Lung microvascular endothelial cell (primary cell): ENCODE results near the gene BTBD9. TPM values are rescaled to one million over a fixed set of nuclear protein-coding genes. Genes with fewer than 3 reads are reported as not detected.
"Not testable (repeated sequence)": the region's sequence is repeated elsewhere in the genome, so short reads cannot be mapped to it uniquely, and the experiment has no call there.

ENCODE experiments used
- DNase-seq, 2 donors: peaks; one replicate each; pipeline versions ENCODE4 v3.0.0 to v3.0.0-alpha.2; 2010; ENCODE audit warnings: low read depth in 2 of 2
- total RNA-seq: library from RNA; depleted of rRNA; stranded (reverse); fragments of >200 nt; gene quantifications from 2 replicates; pipeline ENCODE4 v1.2.1, GENCODE V29; 2014

The BTBD9 gene
- total RNA-seq, 1 donor from 2014 or later = 7.1 TPM

GRCh38 chr6:38150681-38151296 lies 488.9 kb downstream of the BTBD9 start:
- DNase-seq = no peak

DNA sequence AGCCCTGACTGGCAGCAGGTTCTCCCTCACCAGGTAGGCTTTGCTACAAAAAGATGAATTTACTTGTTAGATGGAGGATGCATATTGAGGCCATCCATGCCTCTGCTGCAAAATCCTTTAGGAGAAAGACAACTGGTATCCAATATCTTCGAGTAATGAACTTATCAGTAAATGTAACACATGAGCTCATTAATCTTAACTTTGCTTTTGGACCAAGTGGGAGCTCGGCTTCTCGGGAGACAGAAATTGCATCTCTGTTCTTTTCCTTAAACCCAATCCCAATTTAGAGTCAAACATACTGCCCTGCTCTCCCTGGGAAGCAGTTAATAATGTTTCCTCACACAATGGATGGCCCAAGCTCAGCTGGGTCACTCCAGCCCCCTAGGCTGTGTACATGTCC lies 489.7 kb downstream of the BTBD9 start:
- no peak for DNase-seq

DNA sequence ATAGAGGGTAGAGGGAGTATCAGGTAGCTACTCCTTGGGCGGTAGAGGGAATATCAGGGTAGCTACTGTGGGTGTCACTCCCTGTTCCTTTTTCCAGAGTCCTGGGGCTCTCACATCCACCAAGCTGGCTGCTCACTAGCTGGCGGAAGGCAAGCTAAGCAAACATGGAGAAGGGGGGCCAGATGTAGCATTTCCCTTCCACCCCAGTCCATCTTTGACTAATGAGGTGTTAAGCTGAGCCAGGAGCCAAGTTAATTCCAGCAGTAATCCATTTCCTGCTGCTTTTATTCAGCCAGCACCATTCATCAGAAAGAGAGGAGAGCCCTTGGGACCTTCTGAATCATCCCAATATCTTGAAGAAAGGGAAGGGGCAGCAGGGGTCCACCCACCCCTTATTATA lies 490.2 kb downstream of the BTBD9 start:
- DNase-seq = peak; percentile 36 to 60

- peak in 1 of 2 donors; percentile 79 for DNase-seq
These were observed 491.1 kb downstream of the BTBD9 start for GRCh38 chr6:38148606-38149005.

DNA sequence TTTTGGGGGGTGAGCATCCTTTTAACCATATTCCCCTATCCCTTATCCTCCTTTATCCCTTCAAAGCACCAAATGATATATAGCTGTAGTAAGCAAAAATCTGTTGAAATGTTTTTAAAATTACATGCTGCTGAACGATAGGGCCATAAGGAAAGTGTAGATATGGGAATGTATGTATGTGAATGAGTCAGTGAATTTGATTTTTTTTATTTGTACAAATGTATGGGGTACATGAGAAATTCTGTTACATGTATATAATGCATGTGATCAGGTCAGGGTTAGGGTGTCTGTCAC lies 493.0 kb downstream of the BTBD9 start:
- no peak for DNase-seq

GRCh38 chr6:38146021-38146733 lies 493.6 kb downstream of the BTBD9 start:
- DNase-seq = no peak

DNA sequence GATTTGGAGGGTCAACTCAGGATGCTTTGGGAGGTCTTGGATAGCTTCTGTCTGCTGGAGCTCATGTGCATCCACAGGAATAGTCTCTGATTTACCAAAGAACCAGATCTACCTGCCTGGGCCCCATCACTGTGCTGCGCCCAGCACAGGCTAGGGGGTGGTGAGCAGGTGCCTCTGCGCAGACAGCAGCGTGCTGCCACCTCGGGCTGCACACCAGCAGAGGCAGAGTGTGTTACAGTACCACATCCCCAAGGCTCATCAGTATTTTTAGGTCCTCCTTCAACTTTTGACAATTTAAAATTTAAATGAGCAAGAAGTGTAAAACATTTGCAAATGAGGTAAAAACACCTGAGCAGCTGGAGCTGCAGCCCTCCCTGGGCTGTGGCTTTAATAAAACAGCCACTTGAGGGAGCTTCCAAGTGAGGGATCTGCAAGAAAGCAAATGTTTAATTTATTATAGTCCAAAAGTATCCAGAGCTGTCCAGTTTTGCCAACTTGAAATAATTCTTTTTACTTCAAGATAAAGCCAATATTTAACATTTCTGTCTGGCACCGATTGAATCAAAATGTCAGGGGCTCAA lies 495.3 kb downstream of the BTBD9 start:
- no peak for DNase-seq

- no peak for DNase-seq
These were observed 496.3 kb downstream of the BTBD9 start for GRCh38 chr6:38143191-38144150.

GRCh38 chr6:38142178-38142902 lies 497.4 kb downstream of the BTBD9 start:
- DNase-seq = no peak

- no peak for DNase-seq
These were observed 498.0 kb downstream of the BTBD9 start for GRCh38 chr6:38141716-38142115.

DNA sequence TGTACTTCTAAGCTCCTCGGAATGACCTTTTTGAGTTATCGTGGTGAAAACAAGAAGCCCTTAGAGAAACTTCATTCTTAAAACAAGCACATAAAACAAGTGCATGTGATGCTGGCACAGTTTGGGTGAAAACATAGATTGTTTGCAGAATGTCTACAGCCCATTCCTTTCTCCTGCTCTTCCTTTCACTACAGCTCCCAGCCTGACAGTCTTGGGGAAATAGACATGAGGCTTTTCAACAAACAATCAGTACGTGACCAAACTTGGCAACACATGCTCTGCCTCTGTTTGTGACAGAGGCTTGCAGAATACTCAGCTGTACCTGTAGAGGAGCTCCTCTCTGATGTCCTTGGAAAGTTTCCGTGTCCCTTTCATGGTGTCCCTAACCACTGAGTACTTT lies 498.6 kb downstream of the BTBD9 start:
- DNase-seq = no peak

- DNase-seq = no peak
These were observed 501.4 kb downstream of the BTBD9 start for GRCh38 chr6:38138374-38138773.

DNA sequence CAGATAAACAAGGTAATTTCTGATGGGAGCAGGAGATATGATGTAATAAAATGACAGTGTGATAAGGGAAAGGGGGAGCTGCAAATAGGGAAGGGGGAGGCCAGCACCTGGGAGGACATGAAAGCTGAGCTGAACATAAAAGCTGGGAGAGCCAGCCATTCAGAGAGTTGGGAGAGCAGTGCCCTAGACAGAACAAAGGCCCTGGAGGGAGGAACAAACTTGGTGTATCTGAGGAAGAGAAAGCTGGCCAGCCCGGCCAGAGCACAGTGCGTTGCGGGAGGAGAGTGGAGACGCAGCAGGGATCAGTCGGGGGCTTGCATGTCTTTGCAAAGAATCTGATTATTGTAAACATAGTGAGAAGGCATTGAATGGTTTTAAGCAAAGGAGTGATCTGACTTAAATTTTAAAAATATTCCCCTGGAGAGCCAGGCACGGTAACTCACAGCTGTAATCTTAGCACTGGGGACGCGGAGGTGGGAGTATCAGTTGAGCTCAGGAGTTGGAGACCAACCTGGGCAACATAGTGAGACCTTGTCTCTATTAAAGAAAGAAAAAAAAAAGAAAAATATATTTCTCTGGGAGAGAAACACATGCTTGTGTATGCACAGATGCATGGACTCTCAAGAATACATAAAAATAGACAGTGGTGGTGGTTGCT lies 502.0 kb downstream of the BTBD9 start:
- DNase-seq = no peak

DNA sequence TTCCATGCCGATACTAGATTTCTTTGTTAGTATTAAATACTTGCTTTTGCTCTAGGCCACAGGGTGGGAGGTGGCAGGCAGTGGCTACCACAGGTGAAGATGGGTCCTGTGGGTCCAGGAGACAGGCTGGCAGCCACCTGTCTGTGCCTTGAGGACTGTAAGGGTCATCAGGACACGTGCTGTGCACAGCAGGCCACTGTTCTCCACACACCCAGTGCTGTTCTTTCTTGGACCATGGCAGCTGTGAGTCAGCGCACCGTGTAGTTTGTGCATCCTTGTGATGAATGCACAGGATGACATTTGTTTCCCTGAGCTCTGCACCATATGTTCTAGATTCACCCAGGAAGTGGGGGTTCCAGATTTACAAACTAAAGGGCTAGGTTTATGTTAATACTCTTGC lies 503.2 kb downstream of the BTBD9 start:
- peak in 1 of 2 donors; percentile 33 for DNase-seq

- no peak for DNase-seq
These were observed 505.0 kb downstream of the BTBD9 start for GRCh38 chr6:38134704-38135088.

GRCh38 chr6:38133932-38134703 lies 505.6 kb downstream of the BTBD9 start:
- DNase-seq = no peak

DNA sequence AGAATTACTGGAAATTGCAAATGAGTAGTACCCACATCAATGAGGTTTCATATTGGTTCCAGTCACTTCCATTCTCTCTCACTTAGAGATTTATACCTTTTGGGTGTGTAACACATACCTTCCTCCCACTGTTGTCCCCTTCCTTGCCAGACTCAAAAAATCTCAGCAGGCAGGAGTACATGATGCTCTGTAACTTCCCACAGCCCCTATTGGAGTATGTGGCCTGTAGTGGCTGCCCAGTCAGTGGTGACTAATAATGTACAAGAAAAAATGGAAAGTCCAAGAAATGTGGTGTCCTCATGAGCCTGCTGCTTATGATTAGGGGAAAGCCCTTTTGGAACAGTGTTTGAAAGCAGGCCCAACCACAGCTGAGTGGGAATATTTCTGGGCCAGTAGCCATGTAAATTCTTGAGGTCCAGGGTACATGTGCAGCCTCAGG lies 508.2 kb downstream of the BTBD9 start:
- peak in 1 of 2 donors; percentile 59 for DNase-seq

GRCh38 chr6:38127284-38127683 lies 512.4 kb downstream of the BTBD9 start:
- DNase-seq = no peak

GRCh38 chr6:38124224-38124926 lies 515.4 kb downstream of the BTBD9 start:
- DNase-seq = not testable (repeated sequence)
